ENCODE data around the gene MYLK.

- no peak for TF ChIP-seq CTCF (IDR thresholded peaks at IDR 0.05)
- TF ChIP-seq POLR2A (IDR thresholded peaks at IDR 0.05) = no peak
Measured at GRCh38 chr3:123723070-123723469, 161.1 kb downstream of the MYLK start.

Data from lower leg skin (tissue), 3 donors.